Small intestine (tissue), 7 donors: ENCODE data around the gene SREBF1. TPM values are rescaled to one million over a fixed set of nuclear protein-coding genes. Genes with fewer than 3 reads are reported as not detected.

Experiments
- DNase-seq, 2 donors: peaks; one replicate each; pipeline versions ENCODE4 v3.0.0 to v3.0.0-alpha.2; 2013
- FAIRE-seq: peaks from 2 replicates; lab custom pipeline; 2012; peaks lifted over from hg19 to GRCh38; lab: Jason Lieb, UNC
- H3K27ac ChIP-seq, 3 donors: one replicate each; pipeline ENCODE4 v1.5.1; 2013; ENCODE audit warnings: low read length in 2 of 3, mild to moderate bottlenecking in 2 of 3, control low read depth in 1 of 3, inconsistent platforms in 1 of 3, low read depth in 1 of 3, moderate library complexity in 1 of 3
- H3K27me3 ChIP-seq, 3 donors: one replicate each; pipeline ENCODE4 v1.6.1; 2013; ENCODE audit warnings: low read length in 3 of 3, inconsistent platforms in 1 of 3; ENCODE audit not compliant: control insufficient read depth in 3 of 3, insufficient read depth in 3 of 3
- H3K36me3 ChIP-seq, 3 donors: one replicate each; pipeline ENCODE4 v1.6.1; 2013; ENCODE audit warnings: low read length in 3 of 3, inconsistent platforms in 1 of 3, low read depth in 1 of 3, mild to moderate bottlenecking in 1 of 3, moderate library complexity in 1 of 3; ENCODE audit not compliant: control insufficient read depth in 3 of 3, insufficient read depth in 2 of 3
- H3K4me1 ChIP-seq, 3 donors: one replicate each; pipeline ENCODE4 v1.6.1; 2013; ENCODE audit warnings: low read length in 2 of 3, inconsistent platforms in 1 of 3, low read depth in 1 of 3, mild to moderate bottlenecking in 1 of 3, moderate library complexity in 1 of 3; ENCODE audit not compliant: control insufficient read depth in 3 of 3, insufficient read depth in 2 of 3
- H3K4me3 ChIP-seq, 3 donors: one replicate each; pipeline ENCODE4 v1.5.1; 2013; ENCODE audit warnings: low read length in 3 of 3, control low read depth in 1 of 3, inconsistent platforms in 1 of 3, low read depth in 1 of 3, mild to moderate bottlenecking in 1 of 3, moderate library complexity in 1 of 3
- H3K9me3 ChIP-seq, 2 donors: one replicate each; pipeline ENCODE4 v1.6.1; 2013; ENCODE audit warnings: low read depth in 1 of 2, low read length in 1 of 2; ENCODE audit not compliant: control insufficient read depth in 2 of 2, insufficient read depth in 1 of 2
- WGBS, 3 donors: extraction: QIAGEN DNeasy Blood & Tissue Kit; methylation state at CpG; one replicate each; pipeline ENCODE4 v1.1.7; 2013; 5-methylcytosine and 5-hydroxymethylcytosine counted together
- polyA plus RNA-seq, 4 donors: library from polyadenylated mRNA; stranded (reverse) in 3 of 4; unstranded in 1 of 4; fragments of 200-250 nt in 3 of 4; fragments of 120-200 nt in 1 of 4; gene quantifications; one replicate each; pipeline versions ENCODE4 v1.2.1 to v1.2.3, GENCODE V29; 2013
- donor health status: healthy with polysubstance abuse.
- donor health status: control.
- donor health status: control.
- donor health status: Bipolar disorder and iron deficiency.
- donor health status: healthy.

The SREBF1 gene
- polyA plus RNA-seq, 4 donors = 71.6 to 155 (median 105) TPM

GRCh38 chr17:17816831-17817551 is 19.8 kb downstream of the SREBF1 start:
- H3K4me1 ChIP-seq = peaks cover 3 to 41% (median 3%) of the 10 kb centered on the region in 3 donors
- H3K36me3 ChIP-seq = peaks cover 21 to 98% (median 34%) of the 10 kb centered on the region in 3 donors
- H3K9me3 ChIP-seq = no peaks in the 10 kb centered on the region
- no peaks in the 10 kb centered on the region for H3K27me3 ChIP-seq
- WGBS, 3 donors = 91 to 92% (median 91%) methylated on average over 20 to 24 of the region's 24 CpGs
- no peak overlapping the region for H3K4me3 ChIP-seq
- H3K27ac ChIP-seq = no peak overlapping the region
- no peak for DNase-seq
- no peak for FAIRE-seq

DNA sequence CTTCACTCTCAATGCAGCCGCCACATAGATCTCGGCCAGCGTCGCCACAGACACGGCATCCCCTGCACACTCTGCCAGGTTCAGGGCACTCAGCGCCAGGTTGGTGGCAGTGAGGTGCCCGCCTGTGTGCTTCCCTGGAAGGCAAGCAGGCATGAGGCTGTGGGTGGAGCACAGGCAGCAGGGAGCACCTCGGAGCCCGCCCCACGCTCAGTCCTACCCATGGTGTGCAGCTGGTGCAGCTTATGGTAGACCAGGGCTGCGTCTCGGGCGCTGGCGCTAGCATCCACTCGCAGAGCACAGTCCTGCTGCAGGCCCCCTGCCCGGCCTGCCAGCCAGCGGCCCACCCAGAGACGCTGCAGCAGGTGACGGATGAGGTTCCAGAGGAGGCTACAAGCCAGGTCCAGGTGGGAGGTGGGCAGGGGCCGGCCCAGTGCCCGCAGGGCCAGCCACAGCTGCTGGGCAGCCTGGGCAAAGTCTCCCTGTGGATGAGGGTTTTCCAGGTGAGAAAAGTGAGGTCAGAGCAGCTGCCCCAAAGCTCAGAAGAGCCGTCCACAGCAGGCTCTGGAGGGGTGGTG is 20.5 kb downstream of the SREBF1 start:
- Histone ChIP-seq H3K27me3 (no peaks in the 10 kb centered on the region), H3K4me1 (peaks cover 3 to 41% (median 3%) of the 10 kb centered on the region in 3 donors), H3K4me3 (no peak overlapping the region), H3K36me3 (peaks cover 25 to 98% (median 35%) of the 10 kb centered on the region in 3 donors), H3K9me3 (no peaks in the 10 kb centered on the region), H3K27ac (no peak overlapping the region)
- DNase-seq = no peak
- no peak for FAIRE-seq
- 94 to 96% (median 95%) methylated on average over 16 to 22 of the region's 22 CpGs for WGBS, 3 donors

DNA sequence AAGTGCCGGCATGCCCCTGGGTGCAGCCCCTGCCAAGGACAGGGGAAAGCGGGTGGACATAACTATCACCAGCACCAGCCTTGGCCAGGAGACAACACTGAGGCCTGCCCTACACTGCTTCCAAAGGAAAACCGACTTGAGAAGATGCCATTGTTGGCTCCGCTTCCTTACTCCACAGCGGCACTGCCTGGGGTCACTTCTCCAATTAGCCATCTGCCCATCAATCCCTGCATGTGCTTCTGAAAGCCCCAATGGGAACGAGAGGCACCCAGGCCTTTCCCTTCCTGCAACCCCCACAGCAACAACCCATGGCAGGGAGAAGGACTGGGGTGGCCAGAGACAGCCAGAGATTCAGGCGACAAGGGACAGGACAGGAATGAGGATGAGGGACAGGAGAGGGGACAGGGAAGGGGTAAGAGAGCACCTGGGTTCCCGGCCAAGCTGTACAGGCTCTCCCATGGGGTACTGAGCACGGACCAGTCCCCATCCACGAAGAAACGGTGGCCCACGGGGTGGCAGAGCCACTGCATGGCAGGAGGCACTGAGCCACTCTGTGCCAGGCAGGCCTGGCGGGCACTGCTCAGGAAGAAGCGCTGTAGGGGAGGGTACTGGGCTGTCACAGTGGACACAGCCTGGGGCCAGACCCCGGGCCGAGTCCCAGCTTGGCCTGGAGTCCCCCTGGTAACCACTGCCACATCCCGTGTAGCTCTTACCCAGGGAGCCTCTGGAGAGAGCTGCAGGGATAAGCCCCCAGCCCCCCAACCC is 21.2 kb downstream of the SREBF1 start:
- no peak overlapping the region for H3K27ac ChIP-seq
- peaks cover 25 to 98% (median 36%) of the 10 kb centered on the region in 3 donors for H3K36me3 ChIP-seq
- no peak for FAIRE-seq
- DNase-seq = no peak
- 87 to 92% (median 89%) methylated on average over 15 to 17 of the region's 17 CpGs for WGBS, 3 donors
- no peaks in the 10 kb centered on the region for H3K27me3 ChIP-seq
- H3K4me1 ChIP-seq = peaks cover 3 to 40% (median 3%) of the 10 kb centered on the region in 3 donors
- no peaks in the 10 kb centered on the region for H3K9me3 ChIP-seq
- no peak overlapping the region for H3K4me3 ChIP-seq

DNA sequence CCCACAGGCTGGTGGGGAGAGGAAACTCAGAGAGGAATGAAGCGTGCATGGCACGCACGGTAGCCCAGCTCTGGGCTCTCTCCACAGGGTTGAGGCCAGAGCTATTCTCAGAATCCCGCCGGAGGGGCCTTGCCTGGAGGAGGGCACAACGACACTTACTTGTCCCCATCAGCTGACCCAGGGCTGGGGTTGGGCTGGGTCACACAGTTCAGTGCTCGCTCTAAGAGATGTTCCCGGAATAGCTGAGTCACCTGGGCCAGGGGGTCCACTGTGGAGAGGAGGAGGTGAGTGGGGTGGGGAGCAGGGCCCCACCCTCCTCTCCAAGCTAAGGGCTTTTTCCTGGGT is 21.8 kb downstream of the SREBF1 start:
- H3K36me3 ChIP-seq = peaks cover 25 to 97% (median 34%) of the 10 kb centered on the region in 3 donors
- no peak for DNase-seq

DNA sequence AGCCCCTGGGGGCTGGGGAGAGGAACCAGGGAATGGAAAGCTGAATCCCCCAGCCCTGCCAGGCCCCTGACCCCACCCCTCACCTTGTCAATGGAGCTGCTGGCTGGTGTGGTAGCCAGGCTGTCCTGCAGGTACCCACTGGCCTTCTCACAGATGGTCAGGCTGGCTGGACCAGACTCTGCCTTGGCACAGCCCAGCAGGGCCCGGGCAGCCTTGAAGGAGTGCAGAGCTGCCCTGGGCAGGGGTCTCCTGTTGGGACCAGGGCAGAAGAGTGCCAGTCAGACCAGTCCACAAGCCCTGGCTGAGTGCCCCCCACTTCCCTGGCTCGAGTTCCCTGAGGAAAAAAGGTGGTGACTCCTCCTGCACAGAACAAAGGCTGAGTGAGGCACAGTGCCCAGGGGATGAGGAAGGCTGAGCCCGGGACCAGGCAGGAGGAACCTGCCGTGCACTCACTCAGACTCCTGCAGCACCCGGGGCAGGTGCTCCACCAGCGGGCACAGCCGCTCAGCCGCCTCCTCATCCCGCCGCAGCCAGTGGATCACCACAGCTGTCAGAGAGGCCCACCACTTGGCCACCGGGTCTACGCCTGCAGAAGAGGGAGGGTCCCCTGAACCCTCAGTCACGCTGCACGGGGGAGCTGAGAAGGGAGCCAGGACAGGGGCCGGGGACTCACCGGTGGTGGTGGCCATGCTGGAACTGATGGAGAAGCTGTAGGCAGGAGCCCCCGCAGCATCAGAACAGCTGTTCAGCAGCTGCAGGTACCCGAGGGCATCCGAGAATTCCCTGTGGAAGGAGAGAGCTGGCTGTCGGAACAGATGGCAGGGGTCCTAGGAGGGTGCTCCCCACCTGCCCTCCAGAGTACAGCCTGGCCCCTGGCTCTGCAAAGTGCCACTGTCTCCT is 22.4 kb downstream of the SREBF1 start:
- Histone ChIP-seq H3K27ac (no peak overlapping the region), H3K36me3 (peaks cover 25 to 90% (median 33%) of the 10 kb centered on the region in 3 donors), H3K4me1 (peaks cover 2 to 39% (median 2%) of the 10 kb centered on the region in 3 donors), H3K9me3 (no peaks in the 10 kb centered on the region), H3K27me3 (no peaks in the 10 kb centered on the region), H3K4me3 (no peak overlapping the region)
- FAIRE-seq (no peak), DNase-seq (no peak)
- 80 to 89% (median 88%) methylated on average over 14 to 20 of the region's 20 CpGs for WGBS, 3 donors

More for the DNA sequence above, 21.8 kb downstream of the SREBF1 start:
- Histone ChIP-seq H3K4me3 (no peak overlapping the region), H3K9me3 (no peaks in the 10 kb centered on the region), H3K27ac (no peak overlapping the region), H3K4me1 (peaks cover 3 to 43% (median 3%) of the 10 kb centered on the region in 3 donors), H3K27me3 (no peaks in the 10 kb centered on the region)
- 75 to 83% (median 79%) methylated on average over 8 of the region's 8 CpGs for WGBS, 3 donors
- FAIRE-seq = no peak

DNA sequence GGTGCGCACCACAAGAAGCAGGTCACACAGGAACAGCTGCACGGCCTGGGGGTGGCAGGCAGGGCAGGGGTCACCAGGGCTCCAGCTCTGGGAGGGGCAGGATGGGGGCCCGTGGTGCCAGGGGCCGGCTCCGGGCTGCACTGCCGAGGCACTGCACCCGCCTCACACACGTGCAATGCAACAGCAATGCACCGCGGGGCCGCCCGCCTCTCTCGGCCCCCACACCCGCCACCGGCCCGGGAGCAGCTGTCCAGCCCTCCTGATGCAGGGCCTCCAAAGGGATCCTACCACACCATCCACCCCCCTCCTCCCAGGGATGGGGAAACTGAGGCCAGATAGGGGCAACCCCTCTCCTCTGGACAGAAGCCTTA is 23.1 kb downstream of the SREBF1 start:
- DNase-seq (no peak), FAIRE-seq (no peak)
- Histone ChIP-seq H3K9me3 (no peaks in the 10 kb centered on the region), H3K27ac (no peak overlapping the region), H3K4me3 (no peak overlapping the region), H3K4me1 (peaks cover 0 to 32% (median 0%) of the 10 kb centered on the region in 3 donors), H3K27me3 (no peaks in the 10 kb centered on the region), H3K36me3 (peaks cover 22 to 89% (median 27%) of the 10 kb centered on the region in 3 donors)
- 67 to 91% (median 88%) methylated on average over 2 to 16 of the region's 16 CpGs for WGBS, 3 donors

- no peaks in the 10 kb centered on the region for H3K27me3 ChIP-seq
- WGBS, 3 donors = 94 to 96% (median 94%) methylated on average over 22 to 25 of the region's 25 CpGs
- H3K27ac ChIP-seq = no peak overlapping the region
- no peak for DNase-seq
- no peak for FAIRE-seq
- H3K36me3 ChIP-seq = peaks cover 22 to 87% (median 27%) of the 10 kb centered on the region in 3 donors
- H3K4me3 ChIP-seq = no peak overlapping the region
- no peaks in the 10 kb centered on the region for H3K9me3 ChIP-seq
- peaks cover 0 to 27% (median 0%) of the 10 kb centered on the region in 3 donors for H3K4me1 ChIP-seq
These were observed 23.6 kb downstream of the SREBF1 start for GRCh38 chr17:17813055-17813724.
